ENCODE data around the gene TSPAN31. TPM values are rescaled to one million over a fixed set of nuclear protein-coding genes. Genes with fewer than 3 reads are reported as not detected.
A peak's percentile ranks its signal among the peaks of the same experiment; 100 is the strongest.
"Not testable (repeated sequence)": the region's sequence is repeated elsewhere in the genome, so short reads cannot be mapped to it uniquely, and the experiment has no call there.

TSPAN31 gene
- total RNA-seq, 2 donors from 2014 or later: 21.7 to 27.8 TPM

- Histone ChIP-seq H3K9ac (ENCODE audit: extremely low read depth, low read length, poor library complexity, severe bottlenecking) (no peak overlapping the region), H3K27ac (ENCODE audit: low read depth, low read length) (no peak overlapping the region), H3K9me3 (ENCODE audit: control insufficient read depth, low read length) (no peaks in the 10 kb centered on the region), H3K4me3 (ENCODE audit: low read length) (no peak overlapping the region), H3K4me1 (ENCODE audit: control insufficient read depth, insufficient read depth, low read length) (no peaks in the 10 kb centered on the region), H3K27me3 (ENCODE audit: control insufficient read depth, insufficient read depth, low read length, poor library complexity, severe bottlenecking) (peaks cover 32% of the 10 kb centered on the region), H3K36me3 (ENCODE audit: control insufficient read depth, insufficient read depth, low read length) (peaks cover 27% of the 10 kb centered on the region)
- no peaks in the 10 kb centered on the region for H3K9me3 Mint-ChIP-seq
- no peak overlapping the region for H3K4me3 Mint-ChIP-seq
- no peak overlapping the region for H3K27ac Mint-ChIP-seq
- H3K27me3 Mint-ChIP-seq (ENCODE audit: insufficient read depth): peaks cover 32% of the 10 kb centered on the region
- H3K36me3 Mint-ChIP-seq (ENCODE audit: low read depth): peaks cover 45% of the 10 kb centered on the region
- WGBS, 2 experiments (ENCODE audit: insufficient coverage in 1 of 2, insufficient read length in 1 of 2): 91% methylated on average over 11 of the region's 11 CpGs; no CpG with 5 or more reads in 1 of the 2 experiments
- no peak for DNase-seq
- TF ChIP-seq CTCF (conservative IDR thresholded peaks at IDR 0.05): no peak
- H3K4me1 Mint-ChIP-seq: no peaks in the 10 kb centered on the region
Measured at GRCh38 chr12:57720606-57721595, 23.9 kb upstream of the TSPAN31 start.

DNA sequence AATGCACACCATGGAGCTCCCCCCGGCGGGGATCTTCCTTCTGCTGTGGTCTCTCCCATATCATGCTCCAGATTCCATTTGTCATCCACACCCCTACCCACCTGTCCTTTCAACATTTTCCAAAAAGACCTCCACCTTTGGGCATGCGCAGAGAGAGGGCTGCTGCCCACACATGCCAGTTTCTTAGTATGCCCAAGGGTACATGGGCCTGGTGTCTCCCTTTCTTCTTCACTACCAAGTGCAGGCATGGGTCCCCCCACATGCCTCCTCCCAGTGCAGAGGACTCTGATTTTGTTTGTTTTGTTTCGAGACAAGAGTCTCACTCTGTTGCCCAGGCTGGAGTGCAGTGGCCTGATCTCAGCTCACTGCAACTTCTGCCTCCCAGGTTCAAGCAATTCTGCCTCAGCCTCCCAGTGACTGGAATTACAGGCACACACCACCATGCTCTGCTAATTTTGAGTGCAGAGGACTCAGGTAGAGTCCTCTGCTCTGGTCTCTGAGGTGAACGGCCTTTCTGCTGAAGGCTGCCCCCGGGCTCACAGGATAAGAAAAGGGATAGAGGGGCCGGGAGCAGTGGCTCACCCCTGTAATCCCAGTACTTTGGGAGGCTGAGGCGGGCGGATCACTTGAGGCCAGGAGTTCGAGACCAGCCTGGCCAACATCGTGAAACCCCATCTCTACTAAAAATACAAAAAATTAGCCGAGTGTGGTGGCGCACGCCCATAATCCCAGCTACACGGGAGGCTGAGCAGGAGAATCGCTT is 22.8 kb upstream of the TSPAN31 start:
- not testable (repeated sequence) for H3K27ac ChIP-seq (ENCODE audit: low read depth, low read length); H3K4me3 ChIP-seq (ENCODE audit: low read length); DNase-seq; H3K4me1 Mint-ChIP-seq; H3K4me3 Mint-ChIP-seq; H3K27ac Mint-ChIP-seq; H3K9ac ChIP-seq (ENCODE audit: extremely low read depth, low read length, poor library complexity, severe bottlenecking); H3K4me1 ChIP-seq (ENCODE audit: control insufficient read depth, insufficient read depth, low read length); H3K9me3 Mint-ChIP-seq; H3K9me3 ChIP-seq (ENCODE audit: control insufficient read depth, low read length)
- H3K36me3 Mint-ChIP-seq (ENCODE audit: low read depth): peaks cover 42% of the 10 kb centered on the region
- 93 to 95% methylated on average over 7 to 16 of the region's 16 CpGs for WGBS, 2 experiments (ENCODE audit: insufficient coverage in 1 of 2, insufficient read length in 1 of 2)
- Histone ChIP-seq H3K36me3 (ENCODE audit: control insufficient read depth, insufficient read depth, low read length) (peaks cover 24% of the 10 kb centered on the region), H3K27me3 (ENCODE audit: control insufficient read depth, insufficient read depth, low read length, poor library complexity, severe bottlenecking) (peaks cover 44% of the 10 kb centered on the region)
- H3K27me3 Mint-ChIP-seq (ENCODE audit: insufficient read depth): peaks cover 43% of the 10 kb centered on the region

DNA sequence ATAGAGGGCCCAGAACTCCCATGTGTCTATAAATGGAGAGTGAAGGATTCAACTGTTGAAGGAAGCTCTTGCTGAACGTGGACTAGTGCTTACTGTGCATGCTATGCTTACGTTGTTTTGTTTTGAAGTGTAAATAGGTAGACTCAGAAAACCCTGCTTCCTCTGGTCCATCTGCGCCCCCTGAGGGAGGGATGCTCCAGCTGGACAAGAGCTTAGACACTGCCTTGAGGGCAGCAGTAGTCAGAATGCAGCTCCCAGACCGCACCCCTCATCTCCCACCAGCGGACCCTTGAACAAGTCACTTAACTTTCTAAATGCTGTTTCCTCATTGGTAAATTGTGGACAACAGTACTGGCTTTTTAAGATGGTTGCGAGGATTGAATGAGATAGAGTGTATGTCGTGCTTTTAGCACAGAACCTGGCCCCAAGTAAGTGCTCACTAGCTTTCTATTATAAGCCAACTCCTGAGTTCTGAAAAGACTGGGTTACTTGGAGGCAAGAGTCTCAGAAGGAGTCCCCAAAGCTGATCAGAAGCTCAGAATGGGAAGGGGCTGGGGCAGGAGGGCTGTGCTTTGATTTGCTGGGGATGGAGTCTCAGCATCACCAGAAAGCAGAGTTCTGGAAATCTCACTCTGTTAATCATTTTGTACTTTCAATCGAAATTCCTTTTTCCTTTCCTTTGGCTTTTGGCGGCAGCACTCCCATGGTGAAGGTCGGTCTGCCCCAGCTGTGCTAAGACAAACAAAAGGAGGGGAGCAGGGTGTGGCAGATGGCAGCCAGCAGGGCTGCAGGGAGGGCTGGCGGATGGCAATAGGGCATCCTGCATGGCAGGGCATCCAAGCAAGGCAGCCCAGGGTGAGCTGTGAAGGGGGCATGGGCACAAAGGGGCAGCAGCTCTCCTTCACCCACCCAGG is 21.9 kb upstream of the TSPAN31 start:
- H3K4me1 ChIP-seq (ENCODE audit: control insufficient read depth, insufficient read depth, low read length): no peaks in the 10 kb centered on the region
- DNase-seq: peak; percentile 41
- peaks cover 53% of the 10 kb centered on the region for H3K27me3 Mint-ChIP-seq (ENCODE audit: insufficient read depth)
- no peak for TF ChIP-seq CTCF (conservative IDR thresholded peaks at IDR 0.05)
- H3K27me3 ChIP-seq (ENCODE audit: control insufficient read depth, insufficient read depth, low read length, poor library complexity, severe bottlenecking): peaks cover 53% of the 10 kb centered on the region
- no peak overlapping the region for H3K27ac Mint-ChIP-seq
- H3K9me3 Mint-ChIP-seq: peaks cover 2% of the 10 kb centered on the region
- peaks cover 36% of the 10 kb centered on the region for H3K36me3 Mint-ChIP-seq (ENCODE audit: low read depth)
- no peak overlapping the region for H3K9ac ChIP-seq (ENCODE audit: extremely low read depth, low read length, poor library complexity, severe bottlenecking)
- no peaks in the 10 kb centered on the region for H3K9me3 ChIP-seq (ENCODE audit: control insufficient read depth, low read length)
- H3K36me3 ChIP-seq (ENCODE audit: control insufficient read depth, insufficient read depth, low read length): peaks cover 21% of the 10 kb centered on the region
- 77 to 89% methylated on average over 5 to 11 of the region's 11 CpGs for WGBS, 2 experiments (ENCODE audit: insufficient coverage in 1 of 2, insufficient read length in 1 of 2)
- peaks cover 4% of the 10 kb centered on the region for H3K4me1 Mint-ChIP-seq
- no peak overlapping the region for H3K4me3 ChIP-seq (ENCODE audit: low read length)
- no peak overlapping the region for H3K4me3 Mint-ChIP-seq
- H3K27ac ChIP-seq (ENCODE audit: low read depth, low read length): no peak overlapping the region

All from endodermal cell (in vitro differentiated cells).